PC-3 (cell line): ENCODE measurements around the gene PWP1.

Source experiments
- CTCF ChIP-seq: fragments of 300-600 bp; sonication (generic); conservative IDR thresholded peaks from 2 replicates; pipeline ENCODE4 v1.5.1; 2017; ENCODE audit warnings: antibody characterized with exemption, low read depth, mild to moderate bottlenecking, low read length
- EZH2phosphoT487 ChIP-seq: fragments of 300-600 bp; sonication (generic); IDR thresholded peaks from 2 replicates; pipeline ENCODE4 v1.6.1; 2018; ENCODE audit warnings: mild to moderate bottlenecking, antibody characterized with exemption, low read length, borderline replicate concordance

DNA sequence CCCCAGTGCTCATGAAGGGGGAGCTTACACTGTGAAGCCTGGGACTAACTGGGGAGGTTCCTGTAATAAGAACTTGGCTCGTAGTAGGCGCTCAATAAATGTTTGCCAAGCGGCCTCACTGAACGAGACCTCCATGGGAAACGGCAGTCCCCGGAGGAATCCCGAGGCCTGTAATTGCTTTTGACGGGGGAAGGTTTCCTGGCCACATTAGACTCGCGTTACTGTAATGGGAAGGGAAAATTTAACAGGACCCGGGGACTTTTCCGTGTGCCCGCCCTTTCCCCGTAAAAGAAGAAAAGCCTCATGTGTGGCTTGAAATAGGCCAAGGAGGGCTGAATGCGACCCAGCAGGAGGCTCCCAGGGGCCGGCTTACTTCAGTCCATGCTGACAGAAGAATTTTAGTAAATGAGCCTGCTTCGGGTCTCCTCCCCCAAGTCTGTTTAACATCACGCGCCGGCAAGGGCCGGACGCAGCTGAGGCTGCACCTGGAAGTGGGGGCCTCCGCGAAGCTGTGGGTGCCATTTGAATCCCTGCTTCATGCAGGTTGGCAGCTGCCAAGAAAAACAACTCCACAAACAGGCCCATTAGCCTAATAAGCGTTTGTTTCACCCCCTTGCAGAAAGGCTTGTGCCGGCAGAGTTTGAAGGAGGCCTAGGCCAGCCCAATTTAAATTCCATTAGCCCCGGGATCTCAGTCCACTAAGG lies 39.8 kb upstream of the PWP1 start:
- TF ChIP-seq CTCF (no peak), EZH2phosphoT487 (no peak)
